K562 (cell line): Measurements from ENCODE around the gene NSF. TPM values are rescaled to one million over a fixed set of nuclear protein-coding genes. Genes with fewer than 3 reads are reported as not detected.

Experiments used
- FOSL1 ChIP-seq: fragments of 200-800 bp; sonication (Bioruptor generic); conservative IDR thresholded peaks from 2 replicates; pipeline ENCODE4 v1.6.1; 2016; ENCODE audit warnings: missing genetic modification characterization, missing compliant biosample characterization
- NCOA4 ChIP-seq: fragments of 450-650 bp; IDR thresholded peaks from 2 replicates; pipeline ENCODE4 v1.6.1; 2018; ENCODE audit warnings: mild to moderate bottlenecking; ENCODE audit not compliant: partially characterized antibody
- NFYB ChIP-seq: IDR thresholded peaks from 2 replicates; pipeline ENCODE4 v1.6.1; 2011; ENCODE audit warnings: mild to moderate bottlenecking, moderate library complexity; ENCODE audit not compliant: insufficient read length; ENCODE audit errors: extremely low read depth
- NR4A1 ChIP-seq, 2 experiments: fragments of 250-450 bp in 1 of 2; fragments of 450-650 bp in 1 of 2; sonication (Bioruptor Pico) in 1 of 2; IDR thresholded peaks; 2 replicates each; pipeline versions ENCODE4 v1.4.0 to v1.6.1; 2016 to 2020; ENCODE audit warnings: mild to moderate bottlenecking in 2 of 2, missing compliant biosample characterization in 1 of 2, missing genetic modification characterization in 1 of 2, moderate library complexity in 1 of 2
- polyA plus RNA-seq, 8 experiments: library from polyadenylated mRNA; depleted of rRNA in 4 of 8; stranded (reverse) in 5 of 8; unstranded in 3 of 8; fragments of >200 nt; fragmentation: Nextera tagmentation in 2 of 8; fragmentation: Illumina TruSeq in 1 of 8; extraction: Ambion mirVana in 2 of 8; extraction: Trizol in 1 of 8; gene quantifications; 2 replicates each; pipeline versions ENCODE4 v1.2.1 to v1.2.3, GENCODE V29; 2011 to 2014; ENCODE audit warnings: inconsistent platforms in 1 of 8, missing spikeins in 1 of 8
- total RNA-seq, 7 experiments: library from RNA; depleted of rRNA in 6 of 7; stranded (reverse); fragments of >200 nt in 6 of 7; fragmentation: Illumina TruSeq in 2 of 7; extraction: Trizol in 2 of 7; gene quantifications; 2 replicates each; pipeline versions ENCODE4 v1.2.1 to v1.2.3, GENCODE V29; 2011 to 2021; ENCODE audit warnings: low replicate concordance in 1 of 7
- TF ChIP-seq, protein P1 (sequence below): fragments of 450-650 bp; IDR thresholded peaks from 2 replicates; pipeline ENCODE4 v1.6.1; 2016; ENCODE audit warnings: mild to moderate bottlenecking, moderate library complexity
- TF ChIP-seq, protein P2 (sequence below): fragments of 450-650 bp; IDR thresholded peaks from 2 replicates; pipeline ENCODE4 v1.7.1; 2018; ENCODE audit warnings: mild to moderate bottlenecking, low read depth; ENCODE audit not compliant: partially characterized antibody
- TF ChIP-seq, protein P3 (sequence below): fragments of 450-650 bp; IDR thresholded peaks from 2 replicates; pipeline ENCODE4 v1.6.1; 2016

Gene NSF
- total and polyA plus RNA-seq, 9 of the 15 experiments (the other 6 are each of a cell fraction or from before 2014, with no cell fraction given), result 16.7 to 39.8 (median 36.7) TPM

DNA sequence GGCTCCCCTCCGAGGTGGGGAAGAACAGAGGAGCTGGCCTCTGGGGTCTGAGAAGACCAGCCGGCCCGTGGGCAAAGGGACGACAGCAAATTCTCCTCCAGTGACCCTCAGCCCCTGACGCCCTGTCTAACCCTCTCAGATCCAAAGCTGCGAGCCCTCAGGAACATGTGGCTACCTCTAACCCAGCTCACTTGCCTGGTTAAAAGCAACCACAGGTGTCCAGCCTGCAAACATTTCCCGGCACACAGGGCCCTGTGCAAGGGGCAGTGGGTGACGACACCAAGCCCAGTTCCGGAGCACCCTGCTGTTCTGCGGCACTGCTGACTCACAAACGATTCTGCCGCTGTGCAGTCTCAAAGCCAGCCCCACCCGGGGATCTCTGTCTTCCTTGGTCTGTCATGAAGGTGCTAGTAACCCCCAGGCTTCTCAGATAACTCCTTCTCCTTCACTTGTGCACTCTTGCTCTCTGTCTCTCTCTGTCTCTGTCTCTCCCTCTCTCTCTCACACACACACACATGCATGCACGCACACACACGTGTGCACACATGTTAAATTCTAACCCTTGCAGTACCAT lies 205.0 kb downstream of the NSF start (continued):
- TF ChIP-seq, protein P1, sequence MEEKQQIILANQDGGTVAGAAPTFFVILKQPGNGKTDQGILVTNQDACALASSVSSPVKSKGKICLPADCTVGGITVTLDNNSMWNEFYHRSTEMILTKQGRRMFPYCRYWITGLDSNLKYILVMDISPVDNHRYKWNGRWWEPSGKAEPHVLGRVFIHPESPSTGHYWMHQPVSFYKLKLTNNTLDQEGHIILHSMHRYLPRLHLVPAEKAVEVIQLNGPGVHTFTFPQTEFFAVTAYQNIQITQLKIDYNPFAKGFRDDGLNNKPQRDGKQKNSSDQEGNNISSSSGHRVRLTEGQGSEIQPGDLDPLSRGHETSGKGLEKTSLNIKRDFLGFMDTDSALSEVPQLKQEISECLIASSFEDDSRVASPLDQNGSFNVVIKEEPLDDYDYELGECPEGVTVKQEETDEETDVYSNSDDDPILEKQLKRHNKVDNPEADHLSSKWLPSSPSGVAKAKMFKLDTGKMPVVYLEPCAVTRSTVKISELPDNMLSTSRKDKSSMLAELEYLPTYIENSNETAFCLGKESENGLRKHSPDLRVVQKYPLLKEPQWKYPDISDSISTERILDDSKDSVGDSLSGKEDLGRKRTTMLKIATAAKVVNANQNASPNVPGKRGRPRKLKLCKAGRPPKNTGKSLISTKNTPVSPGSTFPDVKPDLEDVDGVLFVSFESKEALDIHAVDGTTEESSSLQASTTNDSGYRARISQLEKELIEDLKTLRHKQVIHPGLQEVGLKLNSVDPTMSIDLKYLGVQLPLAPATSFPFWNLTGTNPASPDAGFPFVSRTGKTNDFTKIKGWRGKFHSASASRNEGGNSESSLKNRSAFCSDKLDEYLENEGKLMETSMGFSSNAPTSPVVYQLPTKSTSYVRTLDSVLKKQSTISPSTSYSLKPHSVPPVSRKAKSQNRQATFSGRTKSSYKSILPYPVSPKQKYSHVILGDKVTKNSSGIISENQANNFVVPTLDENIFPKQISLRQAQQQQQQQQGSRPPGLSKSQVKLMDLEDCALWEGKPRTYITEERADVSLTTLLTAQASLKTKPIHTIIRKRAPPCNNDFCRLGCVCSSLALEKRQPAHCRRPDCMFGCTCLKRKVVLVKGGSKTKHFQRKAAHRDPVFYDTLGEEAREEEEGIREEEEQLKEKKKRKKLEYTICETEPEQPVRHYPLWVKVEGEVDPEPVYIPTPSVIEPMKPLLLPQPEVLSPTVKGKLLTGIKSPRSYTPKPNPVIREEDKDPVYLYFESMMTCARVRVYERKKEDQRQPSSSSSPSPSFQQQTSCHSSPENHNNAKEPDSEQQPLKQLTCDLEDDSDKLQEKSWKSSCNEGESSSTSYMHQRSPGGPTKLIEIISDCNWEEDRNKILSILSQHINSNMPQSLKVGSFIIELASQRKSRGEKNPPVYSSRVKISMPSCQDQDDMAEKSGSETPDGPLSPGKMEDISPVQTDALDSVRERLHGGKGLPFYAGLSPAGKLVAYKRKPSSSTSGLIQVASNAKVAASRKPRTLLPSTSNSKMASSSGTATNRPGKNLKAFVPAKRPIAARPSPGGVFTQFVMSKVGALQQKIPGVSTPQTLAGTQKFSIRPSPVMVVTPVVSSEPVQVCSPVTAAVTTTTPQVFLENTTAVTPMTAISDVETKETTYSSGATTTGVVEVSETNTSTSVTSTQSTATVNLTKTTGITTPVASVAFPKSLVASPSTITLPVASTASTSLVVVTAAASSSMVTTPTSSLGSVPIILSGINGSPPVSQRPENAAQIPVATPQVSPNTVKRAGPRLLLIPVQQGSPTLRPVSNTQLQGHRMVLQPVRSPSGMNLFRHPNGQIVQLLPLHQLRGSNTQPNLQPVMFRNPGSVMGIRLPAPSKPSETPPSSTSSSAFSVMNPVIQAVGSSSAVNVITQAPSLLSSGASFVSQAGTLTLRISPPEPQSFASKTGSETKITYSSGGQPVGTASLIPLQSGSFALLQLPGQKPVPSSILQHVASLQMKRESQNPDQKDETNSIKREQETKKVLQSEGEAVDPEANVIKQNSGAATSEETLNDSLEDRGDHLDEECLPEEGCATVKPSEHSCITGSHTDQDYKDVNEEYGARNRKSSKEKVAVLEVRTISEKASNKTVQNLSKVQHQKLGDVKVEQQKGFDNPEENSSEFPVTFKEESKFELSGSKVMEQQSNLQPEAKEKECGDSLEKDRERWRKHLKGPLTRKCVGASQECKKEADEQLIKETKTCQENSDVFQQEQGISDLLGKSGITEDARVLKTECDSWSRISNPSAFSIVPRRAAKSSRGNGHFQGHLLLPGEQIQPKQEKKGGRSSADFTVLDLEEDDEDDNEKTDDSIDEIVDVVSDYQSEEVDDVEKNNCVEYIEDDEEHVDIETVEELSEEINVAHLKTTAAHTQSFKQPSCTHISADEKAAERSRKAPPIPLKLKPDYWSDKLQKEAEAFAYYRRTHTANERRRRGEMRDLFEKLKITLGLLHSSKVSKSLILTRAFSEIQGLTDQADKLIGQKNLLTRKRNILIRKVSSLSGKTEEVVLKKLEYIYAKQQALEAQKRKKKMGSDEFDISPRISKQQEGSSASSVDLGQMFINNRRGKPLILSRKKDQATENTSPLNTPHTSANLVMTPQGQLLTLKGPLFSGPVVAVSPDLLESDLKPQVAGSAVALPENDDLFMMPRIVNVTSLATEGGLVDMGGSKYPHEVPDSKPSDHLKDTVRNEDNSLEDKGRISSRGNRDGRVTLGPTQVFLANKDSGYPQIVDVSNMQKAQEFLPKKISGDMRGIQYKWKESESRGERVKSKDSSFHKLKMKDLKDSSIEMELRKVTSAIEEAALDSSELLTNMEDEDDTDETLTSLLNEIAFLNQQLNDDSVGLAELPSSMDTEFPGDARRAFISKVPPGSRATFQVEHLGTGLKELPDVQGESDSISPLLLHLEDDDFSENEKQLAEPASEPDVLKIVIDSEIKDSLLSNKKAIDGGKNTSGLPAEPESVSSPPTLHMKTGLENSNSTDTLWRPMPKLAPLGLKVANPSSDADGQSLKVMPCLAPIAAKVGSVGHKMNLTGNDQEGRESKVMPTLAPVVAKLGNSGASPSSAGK, result peak; percentile 59
- TF ChIP-seq NFYB (no peak), NCOA4 (peak; percentile 65), FOSL1 (tag) (peak; percentile 89), NR4A1 (CRISPR knock-in tag; IDR thresholded peaks at IDR 0.05) (no peak), NR4A1 (tag; IDR thresholded peaks at IDR 0.05) (no peak)
- TF ChIP-seq, protein P2, sequence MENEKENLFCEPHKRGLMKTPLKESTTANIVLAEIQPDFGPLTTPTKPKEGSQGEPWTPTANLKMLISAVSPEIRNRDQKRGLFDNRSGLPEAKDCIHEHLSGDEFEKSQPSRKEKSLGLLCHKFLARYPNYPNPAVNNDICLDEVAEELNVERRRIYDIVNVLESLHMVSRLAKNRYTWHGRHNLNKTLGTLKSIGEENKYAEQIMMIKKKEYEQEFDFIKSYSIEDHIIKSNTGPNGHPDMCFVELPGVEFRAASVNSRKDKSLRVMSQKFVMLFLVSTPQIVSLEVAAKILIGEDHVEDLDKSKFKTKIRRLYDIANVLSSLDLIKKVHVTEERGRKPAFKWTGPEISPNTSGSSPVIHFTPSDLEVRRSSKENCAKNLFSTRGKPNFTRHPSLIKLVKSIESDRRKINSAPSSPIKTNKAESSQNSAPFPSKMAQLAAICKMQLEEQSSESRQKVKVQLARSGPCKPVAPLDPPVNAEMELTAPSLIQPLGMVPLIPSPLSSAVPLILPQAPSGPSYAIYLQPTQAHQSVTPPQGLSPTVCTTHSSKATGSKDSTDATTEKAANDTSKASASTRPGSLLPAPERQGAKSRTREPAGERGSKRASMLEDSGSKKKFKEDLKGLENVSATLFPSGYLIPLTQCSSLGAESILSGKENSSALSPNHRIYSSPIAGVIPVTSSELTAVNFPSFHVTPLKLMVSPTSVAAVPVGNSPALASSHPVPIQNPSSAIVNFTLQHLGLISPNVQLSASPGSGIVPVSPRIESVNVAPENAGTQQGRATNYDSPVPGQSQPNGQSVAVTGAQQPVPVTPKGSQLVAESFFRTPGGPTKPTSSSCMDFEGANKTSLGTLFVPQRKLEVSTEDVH, result no peak
- TF ChIP-seq, protein P3, sequence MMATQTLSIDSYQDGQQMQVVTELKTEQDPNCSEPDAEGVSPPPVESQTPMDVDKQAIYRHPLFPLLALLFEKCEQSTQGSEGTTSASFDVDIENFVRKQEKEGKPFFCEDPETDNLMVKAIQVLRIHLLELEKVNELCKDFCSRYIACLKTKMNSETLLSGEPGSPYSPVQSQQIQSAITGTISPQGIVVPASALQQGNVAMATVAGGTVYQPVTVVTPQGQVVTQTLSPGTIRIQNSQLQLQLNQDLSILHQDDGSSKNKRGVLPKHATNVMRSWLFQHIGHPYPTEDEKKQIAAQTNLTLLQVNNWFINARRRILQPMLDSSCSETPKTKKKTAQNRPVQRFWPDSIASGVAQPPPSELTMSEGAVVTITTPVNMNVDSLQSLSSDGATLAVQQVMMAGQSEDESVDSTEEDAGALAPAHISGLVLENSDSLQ, result peak; percentile 47; the same call in 1 of the 2 replicates
